Skeletal muscle satellite cell (primary cell): ENCODE measurements around the gene SUPT4H1.
A peak's percentile ranks its signal among the peaks of the same experiment; 100 is the strongest.
"Not testable (repeated sequence)": the region's sequence is repeated elsewhere in the genome, so short reads cannot be mapped to it uniquely, and the experiment has no call there.

ENCODE experiments used
- H3K27me3 ChIP-seq: 2 replicates; pipeline ENCODE4 v1.7.0; 2013; ENCODE audit warnings: low read length; ENCODE audit not compliant: control insufficient read depth, insufficient read depth
- H3K36me3 ChIP-seq: 2 replicates; pipeline ENCODE4 v1.7.0; 2013; ENCODE audit warnings: mild to moderate bottlenecking, control low read depth, low read length; ENCODE audit not compliant: insufficient read depth
- H3K4me1 ChIP-seq: 2 replicates; pipeline ENCODE4 v1.7.0; 2013; ENCODE audit warnings: low read length; ENCODE audit not compliant: control insufficient read depth, insufficient read depth
- H3K4me2 ChIP-seq: 2 replicates; pipeline ENCODE4 v1.7.0; 2013; ENCODE audit warnings: mild to moderate bottlenecking, low read length
- H3K4me3 ChIP-seq: 2 replicates; pipeline ENCODE4 v1.7.0; 2013; ENCODE audit warnings: low read length
- H3K9ac ChIP-seq: 2 replicates; pipeline ENCODE4 v1.7.0; 2013; ENCODE audit warnings: mild to moderate bottlenecking, low read depth, low read length, moderate library complexity
- H3K9me3 ChIP-seq: replicated peaks from 2 replicates; pipeline ENCODE4 v1.7.0; 2013; ENCODE audit warnings: mild to moderate bottlenecking, control low read depth, low read length

The SUPT4H1 gene

GRCh38 chr17:58344047-58344790 is 7.8 kb downstream of the SUPT4H1 start:
- Histone ChIP-seq H3K9me3 (no peaks in the 10 kb centered on the region), H3K4me1 (peaks cover under 1% of the 10 kb centered on the region), H3K4me2 (no peak overlapping the region), H3K4me3 (no peak overlapping the region), H3K36me3 (peaks cover 50% of the 10 kb centered on the region), H3K27me3 (no peaks in the 10 kb centered on the region), H3K9ac (no peak overlapping the region)

DNA sequence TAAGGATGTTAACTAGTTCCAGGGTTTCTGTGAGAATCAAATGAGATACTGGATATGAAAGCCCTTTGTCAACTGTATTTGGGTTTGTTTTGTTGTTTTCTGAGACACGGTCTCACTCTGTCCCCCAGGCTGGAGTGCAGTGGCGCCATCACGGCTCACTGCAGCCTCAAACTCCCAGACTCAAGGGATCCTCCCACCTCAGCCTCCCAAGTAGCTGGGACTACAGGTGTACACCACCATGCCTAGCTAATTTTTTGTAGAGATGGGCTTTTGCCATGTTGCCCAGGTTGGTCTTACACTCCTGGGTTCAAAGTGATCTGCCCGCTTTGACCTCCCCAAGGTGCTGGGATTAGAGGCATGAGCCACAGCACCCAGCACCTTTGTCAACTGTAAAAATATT is 8.9 kb downstream of the SUPT4H1 start:
- H3K4me1 ChIP-seq: peaks cover 8% of the 10 kb centered on the region
- no peak overlapping the region for H3K9ac ChIP-seq
- H3K9me3 ChIP-seq: no peaks in the 10 kb centered on the region
- no peak overlapping the region for H3K4me3 ChIP-seq
- no peaks in the 10 kb centered on the region for H3K27me3 ChIP-seq
- peaks cover 39% of the 10 kb centered on the region for H3K36me3 ChIP-seq
- no peak overlapping the region for H3K4me2 ChIP-seq

GRCh38 chr17:58341861-58342475 is 10.0 kb downstream of the SUPT4H1 start:
- Histone ChIP-seq H3K27me3 (no peaks in the 10 kb centered on the region), H3K4me2 (no peak overlapping the region), H3K9me3 (no peaks in the 10 kb centered on the region), H3K36me3 (peaks cover 28% of the 10 kb centered on the region), H3K4me1 (peaks cover 16% of the 10 kb centered on the region), H3K9ac (no peak overlapping the region), H3K4me3 (no peak overlapping the region)

DNA sequence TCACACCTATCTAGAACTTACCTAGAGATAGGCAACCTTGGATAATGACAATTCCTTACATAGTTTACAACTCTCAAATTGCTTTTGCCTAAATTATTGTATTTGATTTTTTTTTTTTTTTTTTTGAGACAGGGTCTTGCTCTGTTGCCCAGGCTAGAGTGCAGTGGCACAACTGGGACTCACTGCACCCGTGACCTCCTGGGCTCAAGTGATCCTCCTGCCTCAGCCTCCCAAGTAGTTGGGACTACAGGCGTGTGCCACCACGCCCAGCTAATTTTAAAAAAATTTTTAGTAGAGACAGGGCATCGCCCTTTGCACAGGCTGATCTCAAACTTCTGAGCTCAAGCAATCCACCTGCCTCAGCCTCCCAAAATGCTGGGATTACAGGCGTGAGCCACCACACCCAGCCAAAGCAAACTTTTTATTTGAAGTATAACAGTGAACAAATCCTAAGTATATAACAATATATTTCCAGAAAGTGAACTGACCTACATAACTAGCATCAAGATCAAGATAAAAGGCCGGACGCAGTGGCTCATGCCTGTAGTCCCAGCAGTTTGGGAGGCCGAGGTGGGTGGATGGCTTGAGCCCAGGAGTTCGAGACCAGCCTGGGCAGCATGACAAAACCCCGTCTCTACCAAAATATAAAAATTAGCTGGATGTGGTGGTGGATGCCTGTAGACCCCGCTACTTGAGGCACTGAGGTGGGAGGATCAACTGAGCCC is 10.7 kb downstream of the SUPT4H1 start:
- not testable (repeated sequence) for H3K4me2 ChIP-seq, H3K9ac ChIP-seq, H3K9me3 ChIP-seq, H3K27me3 ChIP-seq, H3K4me3 ChIP-seq
- Histone ChIP-seq H3K4me1 (peaks cover 16% of the 10 kb centered on the region), H3K36me3 (peaks cover 21% of the 10 kb centered on the region)

GRCh38 chr17:58340405-58340876 is 11.6 kb downstream of the SUPT4H1 start:
- Histone ChIP-seq H3K9me3 (no peaks in the 10 kb centered on the region), H3K36me3 (peaks cover 13% of the 10 kb centered on the region), H3K4me1 (peaks cover 16% of the 10 kb centered on the region), H3K4me3 (no peak overlapping the region), H3K4me2 (no peak overlapping the region), H3K27me3 (no peaks in the 10 kb centered on the region), H3K9ac (no peak overlapping the region)

DNA sequence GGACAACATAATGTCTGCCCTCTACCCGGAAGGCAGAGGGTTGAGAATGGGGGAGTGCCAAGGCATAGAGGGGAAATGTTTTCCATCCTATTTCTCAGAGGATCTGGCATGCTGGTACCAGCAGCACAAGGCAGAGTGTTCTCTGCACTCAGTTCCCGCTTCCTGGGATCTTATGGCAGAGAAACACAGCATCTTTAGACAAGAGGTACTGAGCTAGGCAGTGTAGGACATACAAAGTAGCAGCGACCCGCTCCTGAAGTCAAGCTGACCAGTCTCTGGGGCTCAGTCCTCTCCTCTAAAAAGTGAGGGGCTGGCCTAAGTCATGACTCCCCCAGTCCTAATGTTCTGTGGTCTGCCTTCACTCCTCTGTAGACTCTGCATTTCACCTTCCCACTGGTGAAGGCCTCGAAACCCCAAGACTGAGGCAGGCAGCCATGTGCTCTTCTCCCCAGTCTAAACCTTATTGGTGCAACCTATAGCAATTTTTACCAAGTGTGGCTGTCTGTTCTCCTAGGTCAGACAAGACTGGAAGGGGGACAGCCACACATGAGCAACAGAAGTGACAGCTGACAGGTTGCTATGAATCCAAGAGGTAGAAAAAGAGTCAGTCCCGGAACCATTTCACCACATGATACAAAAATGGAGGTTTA is 12.1 kb downstream of the SUPT4H1 start:
- no peaks in the 10 kb centered on the region for H3K27me3 ChIP-seq
- no peak overlapping the region for H3K4me2 ChIP-seq
- peaks cover 16% of the 10 kb centered on the region for H3K4me1 ChIP-seq
- H3K9me3 ChIP-seq: no peaks in the 10 kb centered on the region
- H3K4me3 ChIP-seq: no peak overlapping the region
- peaks cover 7% of the 10 kb centered on the region for H3K36me3 ChIP-seq
- no peak overlapping the region for H3K9ac ChIP-seq

- Histone ChIP-seq H3K9me3 (no peaks in the 10 kb centered on the region), H3K4me3 (no peak overlapping the region), H3K36me3 (no peaks in the 10 kb centered on the region), H3K4me1 (peaks cover 16% of the 10 kb centered on the region), H3K27me3 (no peaks in the 10 kb centered on the region), H3K9ac (no peak overlapping the region), H3K4me2 (peak overlapping the region; percentile 40)
Measured at GRCh38 chr17:58338841-58339754, 12.9 kb downstream of the SUPT4H1 start.

DNA sequence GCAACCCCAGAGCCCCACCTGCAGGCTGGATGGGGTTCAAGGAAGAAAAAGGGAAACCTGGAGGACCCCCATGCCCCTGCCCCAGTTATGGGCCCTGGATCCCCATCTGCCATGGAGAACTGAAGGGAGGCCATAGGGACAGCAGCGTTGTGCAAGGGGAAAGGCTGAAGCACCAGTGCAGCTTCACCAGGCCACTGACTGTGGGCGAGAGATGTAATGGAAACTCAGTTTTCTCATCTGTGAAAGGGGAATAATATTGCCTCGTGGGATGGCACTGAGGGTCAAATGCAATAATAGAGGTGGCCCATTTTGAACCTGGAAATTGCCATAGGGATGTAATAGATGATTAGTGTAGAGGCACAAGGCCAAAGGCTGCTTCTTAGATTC is 13.6 kb downstream of the SUPT4H1 start:
- Histone ChIP-seq H3K4me1 (peaks cover 16% of the 10 kb centered on the region), H3K27me3 (no peaks in the 10 kb centered on the region), H3K9ac (no peak overlapping the region), H3K4me2 (no peak overlapping the region), H3K36me3 (no peaks in the 10 kb centered on the region), H3K9me3 (no peaks in the 10 kb centered on the region), H3K4me3 (no peak overlapping the region)

GRCh38 chr17:58337600-58338453 is 14.2 kb downstream of the SUPT4H1 start:
- Histone ChIP-seq H3K27me3 (no peaks in the 10 kb centered on the region), H3K36me3 (no peaks in the 10 kb centered on the region), H3K4me2 (no peak overlapping the region), H3K9ac (peak overlapping the region; percentile 18), H3K9me3 (no peaks in the 10 kb centered on the region), H3K4me3 (no peak overlapping the region), H3K4me1 (peaks cover 16% of the 10 kb centered on the region)

- no peak overlapping the region for H3K4me3 ChIP-seq
- no peak overlapping the region for H3K4me2 ChIP-seq
- H3K9me3 ChIP-seq: no peaks in the 10 kb centered on the region
- H3K27me3 ChIP-seq: no peaks in the 10 kb centered on the region
- peaks cover 16% of the 10 kb centered on the region for H3K4me1 ChIP-seq
- no peak overlapping the region for H3K9ac ChIP-seq
- no peaks in the 10 kb centered on the region for H3K36me3 ChIP-seq
Measured at GRCh38 chr17:58337210-58337599, 14.8 kb downstream of the SUPT4H1 start.
